ENCODE measurements around the gene RGS12.

The RGS12 gene

DNA sequence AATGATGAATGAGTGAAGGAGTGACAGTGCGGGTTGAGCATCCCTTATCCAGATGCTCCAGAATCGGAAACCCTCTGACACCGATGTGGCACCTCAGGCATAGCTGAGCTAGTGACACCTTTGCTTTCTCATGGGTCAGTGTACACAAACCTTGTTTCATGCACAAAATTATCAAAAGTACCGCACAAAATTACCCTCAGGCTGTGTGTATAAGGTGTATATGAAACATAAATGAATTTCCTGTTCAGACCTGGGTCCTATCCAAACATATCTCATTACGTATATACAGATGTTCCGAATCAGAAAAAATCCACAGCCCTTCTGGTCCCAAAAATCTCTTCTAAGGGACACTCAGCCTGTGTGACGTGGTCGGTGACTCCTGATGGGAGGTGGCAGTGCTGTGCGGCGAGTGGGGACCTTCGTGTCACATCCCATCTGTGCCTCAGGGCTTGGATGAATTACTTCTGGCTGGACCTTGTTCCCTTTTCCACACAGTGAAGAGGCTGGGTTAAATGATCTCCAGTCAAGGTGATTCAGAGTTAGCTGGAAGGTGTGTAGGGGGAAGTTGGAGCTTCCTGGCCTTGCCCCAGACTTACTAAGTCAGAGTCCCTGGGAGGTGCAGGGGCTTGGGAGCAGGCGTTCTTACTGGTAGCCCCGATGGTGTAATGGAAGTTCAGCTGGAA is 18.8 kb downstream of the RGS12 start:
- DNase-seq = no peak

DNA sequence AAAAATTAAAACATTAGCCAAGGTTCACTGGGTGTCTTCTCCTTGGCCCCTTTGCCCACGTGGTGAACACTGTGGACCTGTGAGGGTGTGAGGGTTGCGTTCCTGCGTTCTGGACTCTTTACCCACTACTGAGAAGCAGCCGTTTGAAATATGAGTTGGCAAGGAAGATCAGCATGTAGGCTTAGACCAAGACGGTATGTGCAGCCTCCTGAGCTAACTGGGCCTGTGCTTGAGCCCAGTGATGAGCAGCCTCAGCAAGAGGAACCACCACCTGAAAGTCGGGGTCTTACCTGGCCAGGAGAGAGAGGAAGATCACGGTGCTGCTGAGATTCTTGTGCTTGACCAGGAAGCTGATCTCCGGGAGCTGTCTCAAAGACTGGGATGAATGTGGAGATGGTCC is 19.5 kb downstream of the RGS12 start:
- no peak for DNase-seq

DNA sequence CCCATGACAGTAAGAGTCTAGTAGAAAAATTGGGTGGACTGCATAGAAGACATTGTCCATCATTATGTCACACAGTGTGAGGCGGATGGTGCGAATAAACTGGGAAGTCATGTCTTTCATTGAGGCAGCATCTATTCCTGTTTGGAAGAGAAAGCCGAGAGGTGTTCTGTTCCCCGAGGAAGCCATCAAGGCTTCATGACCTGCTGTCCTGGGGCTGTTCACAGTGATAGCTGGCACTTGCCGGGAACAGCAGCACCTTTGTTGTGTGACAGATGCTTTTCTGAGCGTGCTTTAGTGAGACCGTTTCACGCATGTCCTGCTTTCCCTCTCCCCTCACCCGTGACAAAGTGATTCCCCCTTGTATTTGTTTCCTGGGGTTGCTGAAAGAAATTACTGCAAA is 20.3 kb downstream of the RGS12 start:
- DNase-seq = no peak

DNA sequence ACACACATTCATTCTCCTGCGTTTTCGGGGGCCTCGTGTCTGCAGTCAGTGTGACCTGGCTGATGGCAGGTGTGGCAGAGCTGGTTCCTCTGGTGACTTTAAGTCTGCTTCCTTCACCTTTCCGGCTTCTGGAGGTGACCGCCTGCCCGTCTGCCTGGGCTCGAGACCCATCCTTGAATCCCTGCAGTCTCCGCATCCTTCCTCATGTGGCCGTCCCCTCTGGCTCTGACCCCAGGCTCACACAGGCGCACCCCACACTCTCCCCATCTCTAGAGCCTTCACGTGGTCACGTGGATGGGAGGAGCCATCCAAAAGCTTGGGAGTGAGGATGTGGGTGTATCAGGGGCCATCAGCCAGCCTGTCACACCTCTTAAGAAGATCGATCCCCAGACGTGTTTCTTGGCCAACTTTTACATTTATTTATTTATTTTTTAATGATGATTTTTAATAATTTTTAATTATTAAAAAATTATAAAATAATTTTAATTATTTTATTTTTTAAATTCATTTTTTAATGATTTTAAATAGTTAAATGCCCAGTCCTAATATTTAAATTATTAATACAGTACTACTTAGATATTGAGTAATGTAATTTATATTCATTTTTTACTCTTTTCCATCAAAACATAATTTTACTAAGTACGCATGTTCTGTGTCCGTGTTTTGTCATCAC is 20.9 kb downstream of the RGS12 start:
- no peak for DNase-seq

DNA sequence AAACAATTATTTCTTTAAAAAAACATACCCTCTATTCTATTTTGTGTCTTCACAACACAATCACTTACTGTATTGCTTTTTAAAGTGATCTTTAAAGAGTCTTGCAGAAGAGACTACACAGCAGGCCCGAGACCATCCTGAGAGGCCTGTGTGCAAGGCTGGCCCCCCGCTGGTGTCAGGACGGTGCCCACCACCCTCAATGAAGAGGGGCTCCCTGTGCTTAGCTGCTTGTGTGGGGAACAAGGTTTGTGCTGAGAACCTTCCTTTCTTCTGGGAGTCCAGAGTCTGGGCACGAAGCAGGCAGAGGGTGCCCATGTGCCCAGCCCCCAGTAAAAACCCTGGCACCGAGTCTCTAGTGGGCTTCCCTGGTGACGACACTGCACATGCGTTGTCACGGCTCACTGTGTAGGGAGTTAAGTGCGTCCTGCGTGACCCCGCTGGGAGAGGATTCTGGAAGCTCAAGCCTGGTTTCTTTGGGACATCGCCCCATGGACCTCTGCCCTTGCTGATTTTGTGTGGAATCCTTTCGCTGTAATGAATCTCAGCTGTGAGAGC is 22.0 kb downstream of the RGS12 start:
- DNase-seq = no peak

GRCh38 chr4:3315566-3315965 is 22.7 kb downstream of the RGS12 start:
- DNase-seq = no peak

DNA sequence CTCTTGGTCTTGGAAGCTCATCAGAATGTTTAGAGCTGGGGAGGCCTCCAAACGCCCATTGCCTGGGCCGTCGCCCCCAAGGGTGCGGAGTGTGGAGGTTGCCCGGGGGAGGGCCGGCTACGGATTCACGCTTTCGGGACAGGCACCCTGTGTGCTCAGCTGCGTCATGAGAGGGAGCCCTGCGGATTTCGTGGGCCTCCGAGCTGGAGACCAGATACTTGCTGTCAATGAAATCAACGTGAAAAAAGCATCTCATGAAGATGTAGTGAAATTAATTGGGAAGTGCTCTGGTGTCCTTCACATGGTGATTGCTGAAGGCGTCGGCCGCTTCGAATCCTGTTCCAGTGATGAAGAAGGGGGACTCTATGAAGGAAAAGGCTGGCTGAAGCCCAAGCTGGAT is 23.3 kb downstream of the RGS12 start:
- DNase-seq = no peak

DNA sequence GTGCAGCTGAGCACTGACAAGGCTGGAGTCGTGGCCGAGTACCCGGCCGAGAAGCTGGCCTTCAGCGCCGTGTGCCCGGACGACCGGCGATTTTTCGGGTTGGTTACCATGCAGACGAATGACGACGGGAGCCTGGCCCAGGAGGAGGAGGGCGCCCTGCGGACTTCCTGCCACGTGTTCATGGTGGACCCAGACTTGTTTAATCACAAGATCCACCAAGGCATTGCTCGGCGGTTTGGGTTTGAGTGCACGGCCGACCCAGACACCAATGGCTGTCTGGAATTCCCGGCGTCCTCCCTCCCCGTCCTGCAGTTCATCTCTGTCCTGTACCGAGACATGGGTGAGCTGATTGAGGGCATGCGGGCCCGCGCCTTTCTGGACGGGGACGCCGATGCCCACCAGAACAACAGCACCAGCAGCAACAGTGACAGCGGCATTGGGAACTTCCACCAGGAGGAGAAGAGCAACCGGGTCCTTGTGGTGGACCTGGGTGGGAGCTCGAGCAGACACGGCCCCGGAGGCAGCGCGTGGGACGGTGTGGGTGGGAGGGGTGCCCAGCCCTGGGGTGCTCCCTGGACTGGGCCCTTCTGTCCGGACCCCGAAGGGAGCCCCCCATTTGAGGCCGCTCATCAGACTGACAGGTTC is 24.3 kb downstream of the RGS12 start:
- no peak for DNase-seq

DNA sequence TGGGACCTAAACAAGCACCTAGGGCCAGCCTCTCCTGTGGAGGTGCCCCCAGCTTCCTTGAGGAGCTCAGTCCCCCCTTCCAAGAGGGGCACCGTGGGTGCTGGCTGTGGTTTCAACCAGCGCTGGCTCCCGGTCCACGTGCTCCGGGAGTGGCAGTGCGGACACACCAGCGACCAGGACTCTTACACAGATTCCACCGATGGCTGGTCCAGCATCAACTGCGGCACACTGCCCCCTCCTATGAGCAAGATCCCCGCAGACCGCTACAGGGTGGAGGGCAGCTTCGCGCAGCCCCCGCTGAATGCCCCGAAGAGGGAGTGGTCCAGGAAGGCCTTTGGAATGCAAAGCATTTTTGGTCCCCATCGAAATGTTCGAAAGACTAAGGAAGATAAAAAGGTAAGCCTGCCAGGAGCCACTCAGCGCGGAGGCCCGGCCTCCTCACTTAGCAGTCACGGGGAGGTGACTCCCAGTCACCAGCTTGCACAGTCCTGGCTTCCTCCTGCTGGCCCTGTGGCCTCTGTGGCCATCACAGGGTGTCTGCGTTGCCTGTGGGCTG is 24.9 kb downstream of the RGS12 start:
- no peak for DNase-seq

DNA sequence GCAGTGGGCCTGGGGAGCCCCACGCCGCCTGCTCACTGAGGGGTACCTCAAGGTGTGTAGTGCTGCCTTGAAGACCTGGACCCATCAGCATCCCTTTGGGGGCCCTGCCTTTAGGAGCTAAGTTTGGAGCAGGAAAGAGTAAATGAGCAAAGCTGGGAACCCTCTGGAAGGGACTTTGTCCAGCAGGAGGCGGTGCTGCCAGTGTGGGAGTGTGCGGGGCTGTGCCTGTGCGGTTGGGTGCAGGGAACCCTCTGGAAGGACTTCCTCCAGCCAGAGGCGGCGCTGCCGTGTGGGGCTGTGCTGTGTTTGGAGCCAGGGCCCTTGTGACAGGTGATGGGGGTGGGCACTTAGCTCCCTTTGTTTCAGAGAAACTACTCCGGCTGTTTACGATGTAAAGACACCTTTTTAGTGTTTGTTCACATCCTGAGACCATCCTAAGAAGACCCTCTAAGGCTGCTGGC is 25.8 kb downstream of the RGS12 start:
- DNase-seq = no peak

GRCh38 chr4:3320361-3321023 is 27.7 kb downstream of the RGS12 start:
- DNase-seq = no peak

DNA sequence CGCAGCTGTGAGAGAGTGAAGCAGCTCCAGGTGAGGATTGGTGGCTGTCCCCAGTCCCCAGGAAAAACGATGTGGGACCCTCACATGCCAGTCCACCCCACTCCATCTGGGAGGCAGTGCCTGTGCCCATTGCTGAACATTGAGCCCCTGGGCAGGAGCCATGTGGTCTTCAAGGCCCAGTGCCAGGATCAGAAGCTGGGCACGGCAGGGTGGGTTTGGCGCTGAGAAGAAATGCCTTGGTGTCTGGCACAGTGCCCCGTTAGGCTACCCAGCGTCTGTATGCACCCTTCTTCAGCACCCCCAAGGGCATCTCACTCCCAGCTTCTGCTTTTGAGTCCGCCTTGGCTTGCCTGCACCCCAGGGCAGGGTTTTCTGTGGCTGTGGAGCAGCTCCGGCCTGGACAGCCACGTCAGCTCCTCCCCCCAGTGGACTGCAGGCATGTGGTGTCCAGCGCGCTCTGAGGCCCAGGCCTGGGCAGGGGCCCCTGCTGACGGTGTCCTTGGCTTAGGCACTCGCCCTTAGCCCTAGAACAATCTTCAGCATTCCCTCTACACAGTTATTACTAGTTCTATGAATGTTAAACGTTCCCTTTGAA is 28.6 kb downstream of the RGS12 start:
- no peak for DNase-seq

DNA sequence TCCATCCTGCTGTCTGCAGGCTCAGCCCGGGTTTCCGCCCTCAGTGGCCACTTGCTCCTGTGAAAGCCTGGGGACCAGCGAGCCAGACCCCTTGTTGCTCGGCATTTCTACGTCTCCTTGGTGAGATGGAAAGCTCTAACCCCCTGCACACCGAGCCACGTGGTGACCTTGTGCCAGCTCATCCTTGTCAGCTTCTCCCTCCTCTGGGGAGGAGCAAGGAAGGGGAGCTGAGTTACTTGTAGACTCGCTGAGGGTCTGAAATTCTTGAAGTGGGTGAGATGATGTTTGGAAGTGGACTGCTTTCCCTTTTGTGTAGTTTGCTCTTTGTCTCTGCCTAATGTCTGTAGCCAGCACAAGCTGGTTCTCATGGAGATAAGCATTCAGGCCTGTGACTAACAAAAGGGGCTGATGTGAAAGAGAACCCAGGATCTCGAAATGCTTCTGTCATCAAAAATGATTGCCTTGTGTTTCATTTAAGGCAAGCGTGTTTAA is 29.3 kb downstream of the RGS12 start:
- no peak for DNase-seq

- no peak for DNase-seq
Measured at GRCh38 chr4:3323071-3323481, 30.3 kb downstream of the RGS12 start.

GRCh38 chr4:3324093-3324815 is 31.4 kb downstream of the RGS12 start:
- DNase-seq = no peak

DNA sequence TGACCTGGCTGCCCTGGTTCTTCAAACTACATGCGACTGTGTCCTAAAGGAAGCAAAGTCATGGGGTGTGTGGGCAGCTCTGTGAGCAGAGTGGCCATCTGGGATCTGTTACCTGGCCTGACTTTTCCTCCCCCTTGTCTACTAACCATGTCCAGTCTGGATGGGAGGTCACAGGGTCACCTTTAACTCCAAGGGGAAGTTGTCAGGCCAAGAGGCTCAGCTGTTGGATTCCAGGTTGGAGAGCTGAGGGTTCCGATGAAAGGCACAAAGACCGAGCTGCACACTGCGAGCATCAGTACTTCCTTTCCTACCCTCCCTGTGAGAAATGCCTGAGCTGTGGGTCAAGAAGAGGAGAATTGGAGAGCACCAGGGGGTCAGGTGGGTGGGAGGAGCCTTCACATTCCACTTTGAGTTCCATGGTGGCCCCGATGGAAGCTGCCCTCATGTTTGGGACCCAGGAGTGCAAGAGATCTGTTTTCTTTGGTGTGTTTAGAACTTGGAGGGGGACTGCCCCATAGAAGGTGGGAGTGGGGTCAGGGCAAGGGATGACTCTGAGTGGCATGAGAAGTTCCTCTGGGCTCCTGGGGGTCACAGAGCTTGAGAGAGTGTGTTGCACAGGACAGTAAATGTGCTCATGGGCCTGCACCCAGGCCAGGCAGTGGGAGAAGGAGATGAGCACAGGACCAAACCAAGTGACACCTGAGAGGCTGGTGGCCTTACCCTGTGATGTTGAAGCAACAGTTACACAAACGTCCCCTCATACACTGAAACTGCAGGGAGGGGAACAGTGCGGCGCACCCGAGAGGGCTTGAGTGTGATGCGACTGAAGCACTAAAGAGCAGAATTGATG is 36.2 kb downstream of the RGS12 start:
- no peak for DNase-seq

DNA sequence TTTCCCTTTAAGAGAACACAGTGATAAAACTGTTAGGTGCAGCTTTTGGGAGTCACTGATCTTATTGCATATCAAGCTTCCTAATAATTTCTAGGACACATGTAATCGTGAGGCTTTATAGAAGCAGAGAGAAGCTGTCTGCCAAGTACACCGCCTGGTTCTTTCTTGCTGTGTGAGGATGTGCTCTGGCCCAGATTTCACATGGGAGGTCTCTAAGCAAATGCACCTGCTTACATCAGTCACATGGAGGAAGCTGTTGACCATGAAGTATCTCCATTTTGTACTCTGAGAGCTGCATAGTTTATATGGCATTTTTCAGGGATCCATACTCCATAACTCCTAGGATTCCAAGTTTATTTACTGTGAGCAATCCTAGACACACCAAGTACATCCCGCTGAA is 37.1 kb downstream of the RGS12 start:
- no peak for DNase-seq

DNA sequence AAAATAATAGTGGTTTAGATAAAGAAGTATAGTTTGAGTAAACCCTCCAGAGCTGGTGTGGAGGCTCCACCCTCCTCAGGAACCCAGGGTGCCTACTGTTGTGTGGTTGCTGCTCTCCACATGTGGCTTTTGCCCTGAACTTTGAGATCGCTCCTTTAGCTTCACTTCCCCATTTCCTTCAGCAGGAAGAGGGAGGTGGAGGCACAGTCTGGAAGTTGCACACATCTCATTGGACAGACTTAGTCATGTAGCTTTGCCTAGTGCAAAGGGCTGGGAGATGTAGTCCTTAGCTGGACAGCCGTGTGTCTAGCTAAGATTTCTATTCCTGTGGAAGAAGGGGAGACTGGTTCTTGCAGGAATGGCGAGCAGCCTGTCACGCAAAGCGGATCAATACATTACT is 37.9 kb downstream of the RGS12 start:
- DNase-seq = no peak

GRCh38 chr4:3331511-3332394 is 38.9 kb downstream of the RGS12 start:
- DNase-seq = no peak

- DNase-seq = no peak
Measured at GRCh38 chr4:3332498-3332897, 39.7 kb downstream of the RGS12 start.
